ENCODE measurements around the gene NCAPH2.

DNA sequence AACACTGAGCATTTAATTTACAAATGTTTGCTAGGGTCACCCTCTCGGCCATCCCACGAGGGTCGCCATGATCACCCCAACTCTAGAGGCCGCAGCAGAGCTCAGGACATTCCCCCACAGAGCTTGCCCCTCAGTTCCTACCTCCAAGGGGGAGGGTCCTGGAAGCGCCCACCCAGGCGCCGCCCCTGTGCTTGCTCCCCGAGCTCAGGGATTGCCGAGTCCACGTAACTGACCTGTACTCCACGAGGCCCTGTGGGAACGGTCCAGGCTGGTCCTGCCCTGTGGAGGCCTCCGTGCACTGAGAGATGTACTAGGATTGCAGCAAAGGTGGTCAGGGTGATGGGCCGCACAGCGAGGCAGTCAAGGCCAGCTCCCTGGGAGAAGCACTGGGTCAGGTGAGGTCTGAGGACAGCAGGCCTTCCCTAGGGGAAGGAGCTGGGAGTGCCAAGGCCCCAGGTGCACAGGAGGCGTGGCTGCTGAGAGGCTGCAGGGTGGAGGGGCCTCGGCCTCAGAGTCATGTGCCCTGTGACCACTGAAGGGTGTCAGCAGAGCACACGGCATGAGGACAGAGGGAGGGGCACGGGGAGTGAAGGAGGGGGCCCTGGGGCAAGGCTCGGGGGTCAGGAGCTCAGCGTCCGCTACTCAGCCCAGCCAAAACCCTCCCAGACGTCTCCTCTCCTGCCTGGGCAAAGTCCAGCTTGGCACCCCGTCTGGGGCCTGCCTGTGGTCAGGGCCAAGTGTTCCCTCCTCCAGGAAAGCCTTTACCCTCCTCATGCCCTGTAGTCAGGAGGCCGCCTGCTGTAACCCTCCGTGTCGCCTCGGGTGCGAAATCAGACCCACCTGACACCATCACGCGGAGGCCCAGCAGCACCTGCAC, 23.8 kb upstream of the NCAPH2 start:
- no peak for TF ChIP-seq CTCF (IDR thresholded peaks at IDR 0.05)
- no peak for TF ChIP-seq EP300 (IDR thresholded peaks at IDR 0.05)
- no peak for TF ChIP-seq POLR2A (IDR thresholded peaks at IDR 0.05)
- TF ChIP-seq POLR2AphosphoS5 (IDR thresholded peaks at IDR 0.05), result no peak

All from gastroesophageal sphincter (tissue), 3 donors.